Mammary epithelial cell (primary cell): ENCODE data around the gene PIK3R1.

ENCODE experiments used
- EZH2 ChIP-seq: IDR thresholded peaks from 2 replicates; pipeline ENCODE4 v1.6.1; 2012; ENCODE audit warnings: low read length, inconsistent platforms, borderline replicate concordance
- TF ChIP-seq, protein P1 (sequence below), 2 donors: IDR thresholded peaks in 1 of 2; conservative IDR thresholded peaks in 1 of 2; 2 replicates each; pipeline ENCODE4 v1.5.1; 2011 to 2012; ENCODE audit warnings: inconsistent platforms in 2 of 2, low read length in 2 of 2, mild to moderate bottlenecking in 2 of 2, control low read depth in 1 of 2, low read depth in 1 of 2; ENCODE audit not compliant: insufficient read depth in 1 of 2; ENCODE audit errors: extremely low read depth in 1 of 2

- TF ChIP-seq, protein P1, sequence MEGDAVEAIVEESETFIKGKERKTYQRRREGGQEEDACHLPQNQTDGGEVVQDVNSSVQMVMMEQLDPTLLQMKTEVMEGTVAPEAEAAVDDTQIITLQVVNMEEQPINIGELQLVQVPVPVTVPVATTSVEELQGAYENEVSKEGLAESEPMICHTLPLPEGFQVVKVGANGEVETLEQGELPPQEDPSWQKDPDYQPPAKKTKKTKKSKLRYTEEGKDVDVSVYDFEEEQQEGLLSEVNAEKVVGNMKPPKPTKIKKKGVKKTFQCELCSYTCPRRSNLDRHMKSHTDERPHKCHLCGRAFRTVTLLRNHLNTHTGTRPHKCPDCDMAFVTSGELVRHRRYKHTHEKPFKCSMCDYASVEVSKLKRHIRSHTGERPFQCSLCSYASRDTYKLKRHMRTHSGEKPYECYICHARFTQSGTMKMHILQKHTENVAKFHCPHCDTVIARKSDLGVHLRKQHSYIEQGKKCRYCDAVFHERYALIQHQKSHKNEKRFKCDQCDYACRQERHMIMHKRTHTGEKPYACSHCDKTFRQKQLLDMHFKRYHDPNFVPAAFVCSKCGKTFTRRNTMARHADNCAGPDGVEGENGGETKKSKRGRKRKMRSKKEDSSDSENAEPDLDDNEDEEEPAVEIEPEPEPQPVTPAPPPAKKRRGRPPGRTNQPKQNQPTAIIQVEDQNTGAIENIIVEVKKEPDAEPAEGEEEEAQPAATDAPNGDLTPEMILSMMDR (conservative IDR thresholded peaks at IDR 0.05 in 1 of 2, IDR thresholded peaks at IDR 0.05 in 1 of 2; ENCODE audit: extremely low read depth in 1 of 2, insufficient read depth in 1 of 2, low read depth in 1 of 2, low read length in 2 of 2): no peak
- no peak for TF ChIP-seq EZH2
Observed at GRCh38 chr5:68347536-68347935, 132.0 kb downstream of the PIK3R1 start.
